ENCODE data around the gene CD82.

- TF ChIP-seq CTCF (IDR thresholded peaks at IDR 0.05) (no peak), POLR2A (IDR thresholded peaks at IDR 0.05) (no peak)
These were observed 35.4 kb downstream of the CD82 start for GRCh38 chr11:44600839-44601383.
